ENCODE measurements around the gene STIMATE. TPM values are rescaled to one million over a fixed set of nuclear protein-coding genes. Genes with fewer than 3 reads are reported as not detected.

Gene STIMATE
- total and polyA plus RNA-seq, 2 of the 4 experiments (the other 2 are of a cell fraction): 10.6 to 17.8 TPM

DNA sequence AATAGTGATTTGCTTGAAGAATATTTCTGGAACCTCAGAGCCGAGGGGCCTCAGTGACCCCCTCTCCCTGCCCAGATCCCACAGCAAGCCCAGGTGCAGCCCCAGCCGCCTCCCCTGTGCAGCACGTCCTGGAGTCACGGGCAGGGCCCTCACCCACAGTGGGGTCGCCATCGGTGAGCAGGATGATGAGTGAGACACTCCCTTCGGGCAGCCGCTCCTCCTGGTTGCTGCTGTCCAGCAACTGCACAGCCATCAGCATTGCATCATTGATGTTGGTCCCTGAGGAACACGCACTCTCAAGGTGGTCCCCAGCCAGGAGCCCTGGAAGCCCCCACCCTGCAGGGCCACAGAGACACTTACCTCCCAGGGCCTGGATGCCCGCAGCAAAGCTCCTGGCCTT is 73.3 kb downstream of the STIMATE start:
- Histone ChIP-seq H2BK15ac (ENCODE audit: low read depth, low read length) (no peak overlapping the region), H2AFZ (replicated peaks; ENCODE audit: low read length, poor library complexity) (peak overlapping the region; percentile 23), H3K4ac (ENCODE audit: low read depth, low read length) (no peak overlapping the region), H3K14ac (replicated peaks; ENCODE audit: low read depth, low read length) (no peak overlapping the region), H3K56ac (ENCODE audit: extremely low read depth, insufficient read depth, low read length) (no peak overlapping the region), H2AK5ac (ENCODE audit: low read depth, low read length) (no peak overlapping the region), H4K5ac (ENCODE audit: low read depth, low read length) (no peak overlapping the region), H3K4me3 (ENCODE audit: insufficient read depth, low read depth, low read length) (no peak overlapping the region), H3K23ac (ENCODE audit: low read depth, low read length) (no peak overlapping the region), H4K8ac (ENCODE audit: low read depth in 2 of 2, low read length in 2 of 2) (no peak overlapping the region), H2BK20ac (ENCODE audit: low read depth, low read length) (no peak overlapping the region), H3K18ac (ENCODE audit: low read depth, low read length) (no peak overlapping the region), H2BK5ac (ENCODE audit: low read depth, low read length, poor library complexity, severe bottlenecking) (no peak overlapping the region), H3K27me3 (ENCODE audit: control insufficient read depth, insufficient read depth, low read length) (peaks cover 1% of the 10 kb centered on the region; the same call in 1 of the 2 replicates), H3K9ac (ENCODE audit: low read depth, low read length) (no peak overlapping the region), H3K9me3 (ENCODE audit: control insufficient read depth, insufficient read depth, low read length) (no peaks in the 10 kb centered on the region), H4K20me1 (ENCODE audit: insufficient read depth, low read length) (no peaks in the 10 kb centered on the region), H3K27ac (ENCODE audit: insufficient read depth, low read length) (no peak overlapping the region), H3K4me2 (ENCODE audit: low read depth, low read length) (no peak overlapping the region), H2BK120ac (ENCODE audit: low read depth, low read length) (no peak overlapping the region), H3K79me1 (ENCODE audit: low read depth in 1 of 2, low read length in 2 of 2) (no peaks in the 10 kb centered on the region), H3K4me1 (ENCODE audit: control insufficient read depth, insufficient read depth, low read length) (no peaks in the 10 kb centered on the region), H2AK9ac (replicated peaks; ENCODE audit: low read depth, low read length, poor library complexity) (no peak overlapping the region), H4K91ac (ENCODE audit: insufficient read depth, low read depth, low read length) (no peak overlapping the region), H3K36me3 (ENCODE audit: control insufficient read depth, insufficient read depth, low read length) (no peaks in the 10 kb centered on the region), H3K9me1 (ENCODE audit: insufficient read depth, low read length) (no peaks in the 10 kb centered on the region)
- ATAC-seq (ENCODE audit: low read depth) (no peak), DNase-seq (no peak)
- in situ Hi-C loops (cut with MboI; ENCODE audit: low sequenced_read_pairs): no loop called here
- 80% methylated on average over 3 of the region's 10 CpGs; no CpG with 5 or more reads in 1 of the 2 experiments for WGBS, 2 experiments (ENCODE audit: extremely low coverage in 2 of 2, insufficient read length in 1 of 2)
- POLR2A ChIA-PET (ENCODE audit: unreplicated experiment): no interaction called here
- TF ChIP-seq CEBPB (IDR thresholded peaks at IDR 0.05; ENCODE audit: low read depth, low read length) (no peak), NFE2L2 (IDR thresholded peaks at IDR 0.05; ENCODE audit: low read depth, low read length) (no peak), RFX5 (IDR thresholded peaks at IDR 0.05; ENCODE audit: low read depth, low read length) (no peak), MAFK (IDR thresholded peaks at IDR 0.05; ENCODE audit: low read depth, low read length) (no peak), MXI1 (IDR thresholded peaks at IDR 0.05; ENCODE audit: borderline replicate concordance, low read depth, low read length) (no peak), BHLHE40 (IDR thresholded peaks at IDR 0.05; ENCODE audit: low read depth, low read length) (no peak), POLR2A (IDR thresholded peaks at IDR 0.05; ENCODE audit: low read depth, low read length) (no peak)
- TF ChIP-seq, protein P1, sequence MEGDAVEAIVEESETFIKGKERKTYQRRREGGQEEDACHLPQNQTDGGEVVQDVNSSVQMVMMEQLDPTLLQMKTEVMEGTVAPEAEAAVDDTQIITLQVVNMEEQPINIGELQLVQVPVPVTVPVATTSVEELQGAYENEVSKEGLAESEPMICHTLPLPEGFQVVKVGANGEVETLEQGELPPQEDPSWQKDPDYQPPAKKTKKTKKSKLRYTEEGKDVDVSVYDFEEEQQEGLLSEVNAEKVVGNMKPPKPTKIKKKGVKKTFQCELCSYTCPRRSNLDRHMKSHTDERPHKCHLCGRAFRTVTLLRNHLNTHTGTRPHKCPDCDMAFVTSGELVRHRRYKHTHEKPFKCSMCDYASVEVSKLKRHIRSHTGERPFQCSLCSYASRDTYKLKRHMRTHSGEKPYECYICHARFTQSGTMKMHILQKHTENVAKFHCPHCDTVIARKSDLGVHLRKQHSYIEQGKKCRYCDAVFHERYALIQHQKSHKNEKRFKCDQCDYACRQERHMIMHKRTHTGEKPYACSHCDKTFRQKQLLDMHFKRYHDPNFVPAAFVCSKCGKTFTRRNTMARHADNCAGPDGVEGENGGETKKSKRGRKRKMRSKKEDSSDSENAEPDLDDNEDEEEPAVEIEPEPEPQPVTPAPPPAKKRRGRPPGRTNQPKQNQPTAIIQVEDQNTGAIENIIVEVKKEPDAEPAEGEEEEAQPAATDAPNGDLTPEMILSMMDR (conservative IDR thresholded peaks at IDR 0.05; ENCODE audit: low read depth, low read length): no peak
- TF ChIP-seq, protein P2, sequence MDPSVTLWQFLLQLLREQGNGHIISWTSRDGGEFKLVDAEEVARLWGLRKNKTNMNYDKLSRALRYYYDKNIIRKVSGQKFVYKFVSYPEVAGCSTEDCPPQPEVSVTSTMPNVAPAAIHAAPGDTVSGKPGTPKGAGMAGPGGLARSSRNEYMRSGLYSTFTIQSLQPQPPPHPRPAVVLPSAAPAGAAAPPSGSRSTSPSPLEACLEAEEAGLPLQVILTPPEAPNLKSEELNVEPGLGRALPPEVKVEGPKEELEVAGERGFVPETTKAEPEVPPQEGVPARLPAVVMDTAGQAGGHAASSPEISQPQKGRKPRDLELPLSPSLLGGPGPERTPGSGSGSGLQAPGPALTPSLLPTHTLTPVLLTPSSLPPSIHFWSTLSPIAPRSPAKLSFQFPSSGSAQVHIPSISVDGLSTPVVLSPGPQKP (IDR thresholded peaks at IDR 0.05; ENCODE audit: borderline replicate concordance, low read depth, low read length): no peak
- CTCF ChIA-PET: no interaction called here
- dilution Hi-C loops (cut with HindIII; ENCODE audit: low sequenced_read_pairs, unreplicated experiment): no loop called here
- no TSS peak for BruUV-seq (replicated peaks)
- intact Hi-C loops (cut with micrococcal nuclease): no loop called here

All from IMR-90 (cell line).